NOMO-1 treated with DMSO at 0.1 percent for 48 hours (cell line): Measurements from ENCODE around the gene EPHB3.
A peak's percentile ranks its signal among the peaks of the same experiment; 100 is the strongest.

Experiments
- DNase-seq: peaks from one replicate; lab custom pipeline; 2025; ENCODE audit not compliant: unreplicated experiment; lab: John Stamatoyannopoulos, UW

Gene EPHB3

DNA sequence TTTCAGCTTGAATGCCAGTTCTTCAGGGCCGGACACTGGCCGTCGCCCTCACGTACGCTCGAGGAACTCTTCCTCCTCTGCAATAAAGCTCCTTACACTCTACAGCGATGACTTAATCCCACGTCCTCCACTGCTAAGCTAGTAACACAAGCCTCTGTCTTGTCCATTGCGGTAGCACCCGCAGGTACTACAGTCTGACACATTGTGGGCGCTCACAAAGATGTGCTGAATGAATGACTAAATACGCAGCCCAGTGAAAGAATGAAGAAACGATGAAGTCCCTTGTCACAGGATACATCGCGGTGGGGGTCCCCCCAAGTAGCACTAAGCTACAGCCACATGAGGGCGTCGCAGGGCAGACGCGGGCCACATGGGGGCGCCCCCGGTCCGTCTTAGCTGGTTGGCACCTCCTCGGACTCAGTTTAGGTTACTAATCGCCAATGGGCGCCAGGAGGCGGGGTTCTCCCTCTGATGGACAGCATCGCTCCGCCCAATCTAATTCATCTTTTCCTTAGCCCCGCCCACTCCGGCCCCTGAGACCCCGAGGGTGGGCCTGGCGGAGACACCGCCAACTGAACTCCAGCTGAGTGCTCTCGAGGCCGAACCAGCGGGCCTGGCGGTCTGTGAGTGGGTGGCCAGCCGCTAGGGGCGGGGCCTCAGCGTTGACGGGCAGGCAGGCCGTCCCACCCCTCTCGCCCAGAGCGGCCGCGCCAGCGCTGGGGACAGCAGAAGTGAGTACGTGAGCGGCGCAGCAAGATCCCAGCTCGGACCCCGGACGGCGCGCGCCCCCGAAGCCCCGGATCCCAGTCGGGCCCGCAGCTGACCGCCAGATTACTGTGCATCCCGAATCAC, at the start of gene EPHB3:
EPHB3 (plus strand) TSS at position 725 of the 852 bp plus-strand sequence. CDS start 451 bp downstream, outside the sequence.
- peak; percentile 100 for DNase-seq

DNA sequence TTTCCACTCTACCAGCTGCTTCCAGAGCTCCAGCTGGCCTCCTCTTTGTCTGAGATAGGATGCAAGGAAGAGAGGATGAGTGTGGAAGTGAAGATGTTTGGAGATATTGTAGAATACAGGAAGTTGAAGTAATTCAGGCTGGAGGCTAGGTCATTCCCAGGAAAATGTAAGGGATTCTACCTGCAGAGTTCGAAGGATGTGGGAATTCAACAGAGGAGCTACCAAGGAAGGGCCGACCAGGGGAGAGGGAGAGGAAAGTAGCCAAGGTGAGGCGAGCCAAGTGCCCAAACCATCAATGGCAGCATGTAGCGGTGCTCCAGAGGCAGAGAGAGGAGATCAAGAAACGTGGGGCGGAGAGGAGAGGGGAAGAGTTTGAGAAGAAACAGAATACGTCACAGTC, 49.0 kb upstream of the EPHB3 start:
- DNase-seq = no peak

DNA sequence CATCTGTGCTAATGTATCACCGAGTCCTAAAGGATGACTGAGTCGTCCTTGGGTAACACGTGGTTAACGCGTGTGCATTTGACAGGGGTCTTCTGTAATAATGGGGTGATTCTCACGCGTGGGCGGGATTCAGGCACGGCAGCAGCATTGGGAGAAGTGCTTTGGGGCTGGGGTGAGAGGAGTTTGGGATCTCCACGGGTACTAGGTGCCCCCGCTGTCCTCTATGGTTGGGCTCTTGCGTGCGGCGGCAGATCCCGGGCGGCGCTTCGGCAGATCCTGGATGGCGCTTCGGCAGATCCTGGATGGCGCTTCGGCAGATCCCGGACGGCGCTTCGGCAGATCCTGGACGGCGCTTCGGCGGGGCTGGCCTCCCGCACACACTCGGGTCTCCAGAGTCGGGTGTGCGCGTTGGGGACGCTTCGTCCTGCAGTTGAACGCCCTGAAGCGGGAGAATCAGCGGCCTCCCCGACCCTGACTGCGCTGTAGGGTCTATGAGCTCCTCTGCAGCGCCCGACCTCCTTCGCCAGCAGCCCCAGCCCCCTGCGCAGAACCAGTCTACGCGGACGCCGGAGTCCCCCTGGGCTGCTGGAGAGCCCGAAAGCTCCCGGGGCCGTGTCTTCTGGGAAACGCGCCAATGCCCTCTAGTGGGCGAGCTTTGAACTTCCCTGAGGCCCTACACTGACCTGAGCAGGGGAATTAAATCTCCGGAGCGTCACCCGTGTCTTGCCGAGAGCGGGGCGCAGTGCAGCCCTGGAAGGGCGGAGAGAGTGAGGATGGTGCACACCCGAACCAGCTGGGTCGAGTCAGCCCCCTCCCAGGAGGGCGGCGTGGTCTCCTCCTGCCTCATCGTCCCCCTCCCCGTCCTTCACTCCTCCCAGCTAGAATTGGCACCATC, 48.1 kb upstream of the EPHB3 start:
- DNase-seq = peak; percentile 85

DNA sequence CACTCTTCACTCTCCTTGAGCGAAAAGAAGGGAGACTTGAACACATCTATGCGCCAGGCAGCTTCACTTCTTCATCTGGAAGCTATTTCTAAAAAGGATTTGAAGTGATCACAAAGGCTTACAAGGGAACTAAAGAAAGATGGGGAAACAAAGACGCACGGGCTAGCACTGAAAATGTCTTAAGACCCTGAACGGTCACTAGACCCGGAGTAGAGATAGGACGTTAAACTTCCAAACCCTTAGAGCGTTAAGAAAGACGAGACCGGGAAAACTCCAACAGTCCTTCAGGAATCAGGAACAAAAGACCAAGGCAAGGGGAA, 47.5 kb upstream of the EPHB3 start:
- DNase-seq = no peak

DNA sequence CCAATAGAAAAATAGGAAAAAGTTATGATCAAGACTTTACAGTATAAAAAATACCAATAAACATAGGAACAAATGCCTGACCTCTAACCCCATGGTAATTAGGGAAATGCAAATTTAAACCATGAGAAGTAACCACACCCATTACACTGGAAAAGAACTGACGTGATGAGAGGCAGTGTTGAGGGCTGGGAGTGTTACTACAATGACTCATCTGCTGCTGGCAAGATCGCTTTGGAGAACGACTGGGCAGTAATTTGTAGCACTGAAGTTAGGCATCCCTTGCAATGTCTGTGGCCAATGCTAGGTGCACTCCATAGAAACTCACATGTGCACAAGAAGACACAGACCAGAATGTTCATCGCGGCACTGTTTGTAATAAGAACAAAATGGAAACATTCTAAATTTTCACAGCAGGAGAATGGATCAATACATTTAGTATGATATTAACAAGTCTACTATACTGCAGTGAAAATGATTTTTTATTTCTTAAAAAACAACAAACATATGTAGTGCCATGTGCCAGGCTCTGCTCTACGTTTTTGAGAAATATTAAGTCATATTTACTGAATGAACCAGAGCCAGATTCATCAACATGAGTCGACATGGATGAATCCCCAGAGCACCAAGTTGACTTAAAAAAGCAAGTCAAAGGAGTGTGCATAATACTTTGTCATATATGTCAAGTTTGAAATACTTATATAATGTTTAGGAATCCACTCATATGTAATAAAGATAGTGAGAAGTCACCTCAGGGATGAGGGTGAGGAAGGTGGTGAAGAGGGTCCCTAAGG, 37.6 kb upstream of the EPHB3 start:
- DNase-seq = peak; percentile 93

DNA sequence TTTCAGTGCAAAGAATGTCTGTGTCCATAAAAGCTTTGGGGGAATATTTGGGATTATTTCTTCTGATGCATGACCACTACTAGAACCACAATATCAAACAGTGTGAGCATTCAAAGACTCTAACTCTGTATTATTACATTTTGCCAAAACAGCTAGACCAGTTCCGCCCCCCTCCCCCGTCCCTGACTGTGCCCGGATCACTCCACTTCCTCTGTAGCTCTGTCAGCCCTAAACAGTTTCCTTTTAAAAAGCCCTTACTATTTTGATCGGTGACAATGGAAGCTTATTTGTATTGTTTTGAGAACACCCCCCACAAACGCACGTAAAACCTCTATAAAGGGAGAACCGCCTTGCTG, 36.6 kb upstream of the EPHB3 start:
- peak; percentile 60 for DNase-seq

DNA sequence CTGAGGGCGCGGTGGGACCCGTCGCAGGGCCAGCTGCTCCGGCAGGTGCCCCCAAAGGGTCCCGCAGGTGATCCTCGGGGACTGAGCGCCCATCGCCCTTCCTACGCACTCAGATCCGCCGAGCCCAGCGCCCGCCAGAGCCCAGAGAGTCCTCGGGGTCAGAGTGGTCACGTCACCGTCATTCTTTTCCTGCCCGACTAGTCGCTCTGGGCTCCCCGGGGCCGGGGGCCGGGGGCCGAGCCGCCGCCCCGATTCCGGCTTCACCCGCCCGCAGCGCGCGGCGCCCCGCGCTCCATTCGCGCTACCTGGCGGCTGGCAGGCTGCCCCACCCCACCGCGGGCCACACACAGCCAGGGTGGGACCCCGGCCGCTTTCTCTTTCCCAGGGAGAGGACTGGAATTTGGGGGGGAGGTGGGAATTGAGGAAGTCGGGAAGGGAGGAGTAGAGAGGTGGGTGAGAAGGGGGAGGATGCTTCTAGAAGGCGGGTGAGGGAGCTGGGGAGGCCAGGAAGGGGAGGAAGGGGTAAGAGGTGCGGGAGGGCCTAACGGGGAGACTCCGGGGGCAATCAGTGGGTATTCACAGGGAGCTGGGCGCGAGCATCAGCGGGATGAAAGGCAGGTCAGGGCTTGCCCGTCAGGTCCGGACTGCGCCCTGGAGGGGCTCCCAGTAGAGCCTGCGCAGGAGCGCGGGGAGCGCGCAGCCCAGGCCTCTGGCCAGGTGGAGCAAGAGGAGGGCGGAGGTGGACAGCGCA, 36.1 kb upstream of the EPHB3 start:
- no peak for DNase-seq

DNA sequence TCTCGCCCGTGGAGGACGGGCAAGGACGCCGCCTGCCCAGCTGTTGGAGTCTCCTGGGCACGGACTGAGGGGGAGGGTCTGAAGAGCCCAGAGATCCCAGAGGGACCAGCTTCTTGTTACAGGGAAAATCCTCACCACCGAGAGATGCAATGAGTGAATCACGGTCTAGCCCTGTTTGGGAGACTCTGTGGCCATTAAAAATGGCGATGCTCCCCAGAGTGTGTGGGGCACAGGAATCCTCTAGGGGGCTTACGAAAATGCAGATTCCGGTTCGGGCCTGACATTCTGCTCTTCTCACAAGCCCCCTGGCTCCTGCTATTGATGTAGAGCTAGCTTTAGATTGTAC, 35.5 kb upstream of the EPHB3 start:
- no peak for DNase-seq

DNA sequence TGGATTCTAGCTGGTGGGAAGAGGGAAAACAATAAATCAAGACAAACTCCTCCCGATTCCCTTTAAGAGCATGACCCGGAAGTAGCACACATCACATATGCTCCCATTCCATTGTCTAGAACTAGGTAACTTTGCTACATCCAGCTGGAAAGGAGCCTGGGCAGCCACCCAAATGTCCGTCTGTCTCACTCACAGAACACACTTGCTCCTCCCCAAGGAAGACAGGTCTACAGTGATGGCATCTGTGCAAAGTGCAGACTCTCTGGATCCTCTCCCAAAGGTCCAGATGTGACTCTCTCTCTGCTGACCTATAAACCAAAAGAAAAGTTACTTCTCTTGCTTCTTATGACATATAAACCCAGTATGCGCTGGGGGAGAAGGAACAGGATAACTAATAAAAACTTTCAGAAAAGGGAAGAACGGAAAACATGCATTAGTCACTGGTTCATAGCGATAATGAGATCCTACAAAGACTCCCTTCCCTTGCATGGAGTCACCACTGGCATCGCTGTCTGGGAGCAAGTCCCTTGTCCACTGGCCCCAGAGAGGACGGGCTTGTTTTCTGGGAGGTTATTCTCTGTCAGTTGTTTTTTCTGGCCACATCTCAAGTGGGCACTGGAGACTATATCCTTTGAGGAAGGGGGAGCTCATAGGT, 29.8 kb upstream of the EPHB3 start:
- peak; percentile 39 for DNase-seq

DNA sequence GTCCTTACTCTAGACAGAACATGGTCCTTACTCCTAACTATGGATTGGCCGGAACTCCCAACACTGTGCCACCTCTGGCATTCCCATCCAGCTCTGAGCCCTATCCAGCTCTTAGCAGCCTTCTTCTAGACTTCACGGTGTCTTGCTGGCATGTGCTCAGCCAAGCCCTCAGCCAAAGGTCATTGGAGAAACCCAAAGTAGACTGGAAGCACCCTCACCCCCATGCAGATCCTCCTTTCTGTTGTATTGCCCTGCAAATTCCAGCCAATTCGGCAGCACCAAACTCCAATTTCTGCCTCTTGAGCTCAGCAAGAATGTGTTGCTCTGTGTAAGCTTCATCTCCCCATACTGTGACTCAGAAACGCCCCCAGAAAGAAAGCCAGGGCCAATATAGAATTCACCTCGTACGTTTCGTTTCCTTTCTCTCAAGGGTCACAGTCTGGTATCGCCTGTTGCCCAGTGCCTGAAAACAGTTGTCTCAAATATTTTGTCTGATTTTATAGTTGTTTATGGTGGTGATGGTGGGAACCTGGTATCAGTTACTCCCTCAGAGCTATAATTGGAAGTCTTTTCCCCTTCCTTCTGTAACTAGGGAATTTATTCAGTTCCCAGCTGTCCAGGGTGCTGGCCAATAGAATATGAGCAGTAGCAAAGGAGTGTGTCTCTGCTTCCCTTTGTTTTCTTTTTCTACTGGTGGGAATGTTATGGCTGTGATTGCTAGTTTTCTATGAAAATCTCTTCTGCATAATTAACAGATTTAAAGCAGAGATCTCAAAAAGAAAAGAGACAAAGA, 28.4 kb upstream of the EPHB3 start:
- DNase-seq = no peak

DNA sequence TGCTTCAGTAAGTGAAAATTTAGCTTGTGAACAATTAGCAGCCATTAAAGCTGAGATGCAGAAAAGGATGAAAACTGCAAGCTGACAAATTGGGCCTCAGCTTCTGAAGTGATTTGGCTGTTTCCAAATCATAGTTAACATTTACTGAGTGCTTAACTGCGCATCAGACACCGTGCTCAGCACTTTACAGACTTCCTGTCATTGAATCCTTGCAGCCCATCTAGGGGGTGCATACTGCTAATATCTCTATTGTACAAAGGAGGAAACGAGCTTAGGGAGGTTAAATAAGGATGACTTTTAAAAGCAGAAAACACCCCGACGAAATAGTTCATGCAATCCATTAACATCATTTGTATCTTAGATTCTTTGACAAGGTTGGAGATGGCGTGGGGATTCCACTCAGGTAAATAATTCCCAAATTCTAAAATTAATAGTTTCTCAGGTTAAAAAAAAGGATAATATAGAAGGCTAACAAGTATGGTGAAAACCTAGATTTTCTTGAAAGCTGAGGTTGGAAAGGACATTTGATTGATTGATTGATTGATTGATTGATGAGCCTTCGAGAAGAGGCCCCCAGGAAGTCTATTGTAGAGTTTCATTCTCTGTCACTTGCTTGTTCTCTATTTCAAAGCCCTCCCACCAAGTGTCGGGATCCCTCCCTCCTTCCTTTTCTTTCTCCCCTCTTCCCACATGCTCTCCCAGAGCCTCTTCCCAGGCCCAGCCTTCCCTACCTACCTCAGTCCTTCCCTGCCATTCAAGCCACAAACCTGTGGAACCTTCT, 23.5 kb upstream of the EPHB3 start:
- no peak for DNase-seq

DNA sequence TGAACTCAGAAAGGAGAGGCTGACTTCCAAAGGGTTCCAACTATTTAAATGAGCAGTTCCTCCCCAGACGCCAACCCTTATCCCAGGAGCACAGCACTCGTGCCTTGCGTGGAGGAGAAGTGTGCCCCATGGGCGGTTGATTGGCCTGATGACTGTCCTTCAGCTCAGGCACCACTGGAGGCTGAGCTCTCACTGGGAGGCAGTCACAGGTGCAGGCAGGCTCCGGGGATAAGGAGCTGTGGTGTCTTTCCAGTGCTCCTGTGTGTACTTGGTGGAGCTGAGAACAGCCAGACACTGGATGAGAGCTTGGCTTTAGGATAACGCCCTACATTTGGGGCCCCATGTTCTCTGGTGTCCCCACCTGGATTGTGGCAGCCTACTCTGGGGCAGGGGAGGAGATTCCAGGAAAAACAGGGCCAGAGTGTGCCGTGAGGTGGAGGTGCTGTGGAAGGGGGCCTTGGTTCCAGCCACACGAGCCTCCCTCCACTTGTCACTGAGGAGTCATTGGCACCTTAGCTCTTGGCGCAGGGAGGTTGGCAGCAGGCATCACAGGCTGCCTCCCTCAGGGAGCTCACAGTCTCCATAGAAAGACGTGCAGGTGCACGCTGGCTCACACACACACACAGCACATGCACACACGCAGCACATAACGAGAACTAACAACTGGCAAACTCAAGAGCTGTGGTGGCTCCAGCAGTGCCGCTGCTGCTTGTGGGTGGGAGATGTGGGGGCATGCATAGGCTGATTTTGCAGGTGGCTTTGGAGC, 22.7 kb upstream of the EPHB3 start:
- DNase-seq = no peak

DNA sequence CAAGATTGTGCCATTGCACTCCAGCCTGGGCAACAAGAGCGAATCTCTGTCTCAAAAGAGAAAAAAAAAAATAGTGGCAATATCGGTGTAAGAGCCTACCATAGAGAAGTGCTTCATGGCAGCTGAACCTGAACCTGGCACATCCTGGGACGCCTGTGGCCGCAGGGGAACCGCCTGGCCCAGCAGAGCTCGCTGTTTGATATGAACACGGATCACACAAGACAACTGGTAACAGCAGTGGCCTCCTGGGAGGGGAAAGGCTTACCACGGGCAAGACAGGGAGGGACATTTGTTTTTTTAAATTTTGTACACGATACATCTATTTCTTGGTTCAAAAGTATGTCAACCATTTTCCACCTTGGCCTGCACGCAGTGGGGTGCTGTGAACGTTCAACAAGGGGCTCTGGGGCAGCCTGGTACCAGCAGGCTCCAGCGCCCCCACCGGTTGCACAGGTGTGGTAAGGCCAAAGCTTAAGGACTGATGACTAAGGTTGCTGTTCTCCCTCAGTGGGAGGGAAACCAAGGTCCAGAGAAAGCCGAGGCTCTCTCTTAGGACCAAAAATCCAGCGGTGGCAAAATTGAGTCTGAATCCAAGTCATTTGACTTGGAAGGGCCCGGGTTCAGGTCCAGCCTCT, 21.7 kb upstream of the EPHB3 start:
- DNase-seq = no peak

DNA sequence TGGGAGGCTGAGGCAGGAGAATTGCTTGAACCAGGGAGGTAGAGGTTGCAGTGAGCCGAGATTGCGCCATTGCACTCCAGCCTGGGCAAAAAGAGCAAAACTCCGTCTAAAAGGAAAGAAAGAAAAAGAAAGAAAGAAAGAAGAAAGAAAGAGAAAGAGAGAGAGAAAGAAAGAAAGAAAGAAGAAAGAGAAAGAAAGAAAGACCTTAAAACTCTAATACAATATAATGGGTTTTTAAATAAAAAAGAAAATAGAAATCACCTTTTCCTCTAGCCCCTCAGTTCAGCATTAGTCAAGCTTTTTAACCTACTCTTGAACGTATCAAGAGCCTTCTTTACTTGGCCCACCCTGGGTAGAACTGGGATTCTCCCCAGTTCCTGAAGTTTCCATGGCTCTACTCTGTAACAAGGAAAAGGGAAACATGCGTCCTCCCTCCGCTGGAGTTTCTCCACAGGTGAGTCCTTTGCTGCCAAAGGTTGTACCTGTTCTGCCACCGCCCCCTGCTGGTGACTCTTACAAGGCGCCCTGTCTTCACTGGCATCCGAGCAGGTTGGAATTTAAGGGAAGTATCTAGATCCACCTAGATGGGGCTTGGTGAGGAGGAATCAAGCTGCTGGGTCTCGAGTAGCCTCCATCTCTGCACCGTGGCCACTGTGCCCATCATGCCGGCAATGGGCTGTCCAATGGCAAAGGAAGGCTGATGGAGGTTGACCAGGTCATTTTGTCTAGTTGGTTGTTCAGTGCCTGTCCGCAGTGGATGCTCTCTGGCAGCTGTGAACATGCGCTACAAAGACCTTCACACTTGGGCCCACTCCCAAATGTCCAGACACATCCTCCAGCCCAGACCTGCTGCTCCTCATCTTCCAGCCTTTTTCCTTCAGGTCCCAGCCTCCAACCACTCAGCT, 20.6 kb upstream of the EPHB3 start:
- peak; percentile 69 for DNase-seq

DNA sequence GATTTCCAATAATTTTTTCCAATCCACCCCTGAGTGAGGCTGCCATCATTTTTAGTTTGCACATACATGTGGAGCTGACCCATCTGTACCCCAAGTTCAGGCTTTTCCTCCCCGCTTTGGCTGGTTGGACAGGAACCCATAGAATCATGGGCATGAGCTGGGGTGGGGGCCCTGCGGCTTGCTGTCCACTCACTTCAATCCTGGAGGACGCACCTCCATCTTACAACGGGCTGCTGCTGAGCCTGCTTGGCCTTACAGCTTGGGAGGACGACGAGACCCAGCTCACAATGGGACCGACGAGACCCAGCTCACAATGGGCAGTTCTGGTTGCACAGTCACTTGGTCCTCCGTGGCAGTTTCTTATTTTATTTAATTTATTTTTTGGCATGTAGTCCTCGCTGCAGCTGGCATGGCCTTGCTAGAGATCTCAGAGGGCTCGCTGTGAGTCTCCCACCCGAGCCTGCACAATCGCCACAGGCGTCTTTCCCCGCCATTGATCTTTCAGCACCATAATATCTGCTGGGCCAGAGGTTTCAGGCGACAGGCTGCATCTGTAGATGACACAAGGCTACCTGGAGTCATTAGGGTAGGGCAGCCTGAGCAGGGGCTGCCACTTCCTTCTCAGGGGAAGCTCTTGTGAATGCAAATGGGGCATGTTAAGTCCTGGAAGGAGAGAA, 19.6 kb upstream of the EPHB3 start:
- no peak for DNase-seq

DNA sequence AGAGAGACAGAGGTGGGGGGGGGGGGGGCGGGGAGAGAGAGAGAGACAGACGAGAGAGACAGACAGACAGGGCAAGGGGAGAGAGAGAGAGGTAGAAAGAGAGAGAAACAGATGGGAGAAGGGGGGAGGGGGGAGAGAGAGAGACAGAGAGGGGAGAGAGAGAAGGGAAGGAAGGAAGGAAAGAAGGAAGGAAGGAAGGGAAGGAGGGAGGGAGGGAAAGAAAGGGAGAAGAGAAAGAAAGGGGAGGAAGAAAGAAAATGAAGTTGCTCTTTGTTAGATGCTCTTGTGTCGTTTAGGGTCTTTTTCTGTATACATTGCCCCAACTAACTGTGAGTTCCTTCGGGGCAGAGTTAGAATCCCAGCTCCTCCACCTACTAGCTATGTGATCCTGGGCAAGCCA, 19.0 kb upstream of the EPHB3 start:
- DNase-seq = no peak
